Transverse colon (tissue), 4 donors: ENCODE results near the gene PLAGL1.

Source experiments
- EP300 ChIP-seq: sonication (generic); formaldehyde crosslinking; IDR thresholded peaks from one replicate; pipeline ENCODE4 v1.6.1; 2017; ENCODE audit warnings: antibody characterized with exemption, low read depth
- POLR2A ChIP-seq: fragments of 450-650 bp; IDR thresholded peaks from one replicate; pipeline ENCODE4 v1.6.1; 2016; ENCODE audit warnings: antibody characterized with exemption, mild to moderate bottlenecking, moderate library complexity
- POLR2AphosphoS5 ChIP-seq, 3 donors: sonication (generic); formaldehyde crosslinking; IDR thresholded peaks; one replicate each; pipeline ENCODE4 v1.6.1; 2016; ENCODE audit warnings: antibody characterized with exemption in 3 of 3
- TF ChIP-seq, protein P1 (sequence below), 5 experiments: fragments of 200-600 bp in 3 of 5; fragments of 450-650 bp in 2 of 5; sonication (generic) in 3 of 5; IDR thresholded peaks; 1 replicate in 2 of 5; 2 replicates in 3 of 5; pipeline ENCODE4 v1.5.1; 2016 to 2017; ENCODE audit warnings: antibody characterized with exemption in 5 of 5, inconsistent platforms in 3 of 5, mild to moderate bottlenecking in 2 of 5, moderate library complexity in 1 of 5

DNA sequence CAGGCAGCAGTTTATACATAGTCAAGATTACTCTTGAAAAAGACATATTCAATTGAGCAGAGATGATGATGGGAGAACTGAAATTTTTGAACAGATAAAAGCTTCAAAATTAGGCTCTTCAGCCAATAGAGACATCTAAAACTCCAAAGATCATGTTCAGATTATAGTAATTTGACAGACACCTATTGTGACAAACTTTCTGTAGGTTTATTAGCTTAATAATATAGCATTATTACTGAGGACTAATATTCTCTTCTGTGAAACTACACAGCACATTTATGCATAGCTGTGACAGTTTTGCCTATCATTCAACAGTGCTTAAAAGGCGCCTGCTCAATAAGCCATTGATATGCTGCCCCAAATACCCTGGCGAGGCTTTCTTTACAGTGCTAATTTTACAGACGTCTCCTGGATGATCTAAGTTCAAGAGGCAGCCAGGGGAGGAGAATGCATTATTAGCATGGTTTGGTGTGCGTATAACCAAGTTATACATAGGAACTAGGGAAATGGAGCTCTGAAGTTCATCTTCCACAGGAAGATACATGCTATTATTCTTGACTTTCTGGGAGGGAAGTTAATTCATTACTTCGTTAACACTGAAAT, 21.5 kb downstream of the PLAGL1 start:
- TF ChIP-seq, protein P1, sequence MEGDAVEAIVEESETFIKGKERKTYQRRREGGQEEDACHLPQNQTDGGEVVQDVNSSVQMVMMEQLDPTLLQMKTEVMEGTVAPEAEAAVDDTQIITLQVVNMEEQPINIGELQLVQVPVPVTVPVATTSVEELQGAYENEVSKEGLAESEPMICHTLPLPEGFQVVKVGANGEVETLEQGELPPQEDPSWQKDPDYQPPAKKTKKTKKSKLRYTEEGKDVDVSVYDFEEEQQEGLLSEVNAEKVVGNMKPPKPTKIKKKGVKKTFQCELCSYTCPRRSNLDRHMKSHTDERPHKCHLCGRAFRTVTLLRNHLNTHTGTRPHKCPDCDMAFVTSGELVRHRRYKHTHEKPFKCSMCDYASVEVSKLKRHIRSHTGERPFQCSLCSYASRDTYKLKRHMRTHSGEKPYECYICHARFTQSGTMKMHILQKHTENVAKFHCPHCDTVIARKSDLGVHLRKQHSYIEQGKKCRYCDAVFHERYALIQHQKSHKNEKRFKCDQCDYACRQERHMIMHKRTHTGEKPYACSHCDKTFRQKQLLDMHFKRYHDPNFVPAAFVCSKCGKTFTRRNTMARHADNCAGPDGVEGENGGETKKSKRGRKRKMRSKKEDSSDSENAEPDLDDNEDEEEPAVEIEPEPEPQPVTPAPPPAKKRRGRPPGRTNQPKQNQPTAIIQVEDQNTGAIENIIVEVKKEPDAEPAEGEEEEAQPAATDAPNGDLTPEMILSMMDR (IDR thresholded peaks at IDR 0.05), result no peak
- TF ChIP-seq EP300, result no peak
- TF ChIP-seq POLR2A, result no peak
- no peak for TF ChIP-seq POLR2AphosphoS5 (IDR thresholded peaks at IDR 0.05)
